ENCODE results near the gene KCNIP4. TPM values are rescaled to one million over a fixed set of nuclear protein-coding genes. Genes with fewer than 3 reads are reported as not detected.

The KCNIP4 gene
- total RNA-seq, 1 donor from 2014 or later: 0.59 TPM

DNA sequence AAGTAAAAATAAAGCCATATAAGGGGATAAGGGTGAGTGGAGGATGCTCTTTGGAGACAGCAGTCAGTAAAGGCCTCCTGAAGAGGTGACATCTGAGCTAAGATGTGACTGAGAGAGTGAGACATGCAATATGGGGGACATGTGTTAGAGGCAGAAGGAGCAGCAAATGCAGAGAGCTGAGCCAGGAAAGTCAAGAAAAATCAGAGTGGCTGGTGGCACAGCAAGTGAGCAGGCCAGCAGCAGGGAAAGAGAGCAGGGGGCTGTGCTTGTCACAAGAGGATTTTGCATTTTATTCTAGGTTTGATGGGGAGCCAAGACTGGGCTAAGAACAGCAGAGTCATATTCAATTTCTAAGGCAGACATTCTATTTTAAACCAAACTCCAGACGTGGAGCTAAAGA lies 394.5 kb downstream of the KCNIP4 start:
- no peak overlapping the region for H3K27ac Mint-ChIP-seq (ENCODE audit: unreplicated experiment)
- no peaks in the 10 kb centered on the region for H3K4me1 Mint-ChIP-seq (ENCODE audit: low read depth, unreplicated experiment)
- no peak overlapping the region for H3K9ac ChIP-seq (ENCODE audit: low read length)
- no peak overlapping the region for H3K4me2 ChIP-seq (ENCODE audit: low read length)
- H3K36me3 Mint-ChIP-seq (ENCODE audit: low read depth, unreplicated experiment): no peaks in the 10 kb centered on the region
- H3K36me3 ChIP-seq (ENCODE audit: insufficient read depth, low read length): no peaks in the 10 kb centered on the region
- H3K27me3 Mint-ChIP-seq (ENCODE audit: low read depth, unreplicated experiment): peaks cover 3% of the 10 kb centered on the region
- no peaks in the 10 kb centered on the region for H3K27me3 ChIP-seq (ENCODE audit: insufficient read depth, low read length)
- FAIRE-seq (no peak), DNase-seq (ENCODE audit: low read depth) (no peak)
- H3K79me2 ChIP-seq (ENCODE audit: insufficient read depth, low read length): no peaks in the 10 kb centered on the region
- no peak for TF ChIP-seq CTCF (IDR thresholded peaks at IDR 0.05; ENCODE audit: insufficient read depth, low read depth, low read length)
- TF ChIP-seq EZH2 (IDR thresholded peaks at IDR 0.05; ENCODE audit: insufficient read depth, low read length): no peak
- H3K27ac ChIP-seq (ENCODE audit: low read depth, low read length): no peak overlapping the region
- no peak overlapping the region for H3K4me3 Mint-ChIP-seq (ENCODE audit: unreplicated experiment)
- H3K4me3 ChIP-seq (ENCODE audit: insufficient read depth, low read depth, low read length): no peak overlapping the region
- no peaks in the 10 kb centered on the region for H3K9me3 Mint-ChIP-seq (ENCODE audit: unreplicated experiment)
- no peak overlapping the region for H2AFZ ChIP-seq (ENCODE audit: low read depth, low read length)
- no peaks in the 10 kb centered on the region for H3K4me1 ChIP-seq (ENCODE audit: insufficient read depth, low read length)
- H4K20me1 ChIP-seq (ENCODE audit: insufficient read depth, low read length): no peaks in the 10 kb centered on the region
- no peaks in the 10 kb centered on the region for H3K9me3 ChIP-seq (ENCODE audit: insufficient read depth, low read depth, low read length)

- no peaks in the 10 kb centered on the region for H3K79me2 ChIP-seq (ENCODE audit: insufficient read depth, low read length)
- no peak overlapping the region for H3K27ac ChIP-seq (ENCODE audit: low read depth, low read length)
- H3K9me3 Mint-ChIP-seq (ENCODE audit: unreplicated experiment): no peaks in the 10 kb centered on the region
- no peaks in the 10 kb centered on the region for H3K9me3 ChIP-seq (ENCODE audit: insufficient read depth, low read depth, low read length)
- H3K4me1 ChIP-seq (ENCODE audit: insufficient read depth, low read length): no peaks in the 10 kb centered on the region
- H2AFZ ChIP-seq (ENCODE audit: low read depth, low read length): no peak overlapping the region
- no peak overlapping the region for H3K4me3 Mint-ChIP-seq (ENCODE audit: unreplicated experiment)
- no peaks in the 10 kb centered on the region for H4K20me1 ChIP-seq (ENCODE audit: insufficient read depth, low read length)
- no peak overlapping the region for H3K9ac ChIP-seq (ENCODE audit: low read length)
- peaks cover 3% of the 10 kb centered on the region for H3K27me3 Mint-ChIP-seq (ENCODE audit: low read depth, unreplicated experiment)
- H3K4me2 ChIP-seq (ENCODE audit: low read length): no peak overlapping the region
- no peak overlapping the region for H3K27ac Mint-ChIP-seq (ENCODE audit: unreplicated experiment)
- no peaks in the 10 kb centered on the region for H3K27me3 ChIP-seq (ENCODE audit: insufficient read depth, low read length)
- TF ChIP-seq CTCF (IDR thresholded peaks at IDR 0.05; ENCODE audit: insufficient read depth, low read depth, low read length) (no peak), EZH2 (IDR thresholded peaks at IDR 0.05; ENCODE audit: insufficient read depth, low read length) (no peak)
- no peaks in the 10 kb centered on the region for H3K36me3 Mint-ChIP-seq (ENCODE audit: low read depth, unreplicated experiment)
- DNase-seq (ENCODE audit: low read depth) (no peak), FAIRE-seq (no peak)
- H3K4me1 Mint-ChIP-seq (ENCODE audit: low read depth, unreplicated experiment): no peaks in the 10 kb centered on the region
- no peaks in the 10 kb centered on the region for H3K36me3 ChIP-seq (ENCODE audit: insufficient read depth, low read length)
- no peak overlapping the region for H3K4me3 ChIP-seq (ENCODE audit: insufficient read depth, low read depth, low read length)
These were observed 396.1 kb downstream of the KCNIP4 start for GRCh38 chr4:21552455-21552854.

DNA sequence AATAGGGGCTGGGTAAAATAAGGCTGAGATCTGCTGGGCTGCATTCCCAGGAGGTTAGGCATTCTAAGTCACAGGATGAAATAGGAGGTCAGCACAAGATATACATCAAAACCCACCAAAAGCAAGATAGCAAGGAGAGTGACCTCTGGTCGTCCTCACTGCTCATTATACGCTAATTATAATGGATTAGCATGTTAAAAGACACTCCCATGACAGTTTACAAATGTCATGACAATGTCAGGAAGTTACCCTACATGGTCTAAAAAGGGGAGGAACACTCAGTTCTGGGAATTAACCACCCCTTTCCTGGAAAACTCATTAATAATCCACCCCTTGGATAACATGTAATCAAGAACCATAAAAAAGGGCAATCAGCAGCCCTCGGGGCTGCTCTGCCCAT lies 403.6 kb downstream of the KCNIP4 start:
- H3K9me3 Mint-ChIP-seq (ENCODE audit: unreplicated experiment): no peaks in the 10 kb centered on the region
- no peaks in the 10 kb centered on the region for H3K4me1 Mint-ChIP-seq (ENCODE audit: low read depth, unreplicated experiment)
- H3K27ac Mint-ChIP-seq (ENCODE audit: unreplicated experiment): no peak overlapping the region
- Histone ChIP-seq H3K9me3 (ENCODE audit: insufficient read depth, low read depth, low read length) (peaks cover 3% of the 10 kb centered on the region), H3K27ac (ENCODE audit: low read depth, low read length) (no peak overlapping the region), H2AFZ (ENCODE audit: low read depth, low read length) (no peak overlapping the region), H3K4me3 (ENCODE audit: insufficient read depth, low read depth, low read length) (no peak overlapping the region), H3K4me2 (ENCODE audit: low read length) (no peak overlapping the region), H3K9ac (ENCODE audit: low read length) (no peak overlapping the region), H3K36me3 (ENCODE audit: insufficient read depth, low read length) (no peaks in the 10 kb centered on the region), H3K4me1 (ENCODE audit: insufficient read depth, low read length) (no peaks in the 10 kb centered on the region), H3K79me2 (ENCODE audit: insufficient read depth, low read length) (no peaks in the 10 kb centered on the region), H3K27me3 (ENCODE audit: insufficient read depth, low read length) (no peaks in the 10 kb centered on the region), H4K20me1 (ENCODE audit: insufficient read depth, low read length) (no peaks in the 10 kb centered on the region)
- no peak overlapping the region for H3K4me3 Mint-ChIP-seq (ENCODE audit: unreplicated experiment)
- peaks cover 2% of the 10 kb centered on the region for H3K27me3 Mint-ChIP-seq (ENCODE audit: low read depth, unreplicated experiment)
- FAIRE-seq: no peak
- TF ChIP-seq EZH2 (IDR thresholded peaks at IDR 0.05; ENCODE audit: insufficient read depth, low read length) (no peak), CTCF (IDR thresholded peaks at IDR 0.05; ENCODE audit: insufficient read depth, low read depth, low read length) (no peak)
- no peaks in the 10 kb centered on the region for H3K36me3 Mint-ChIP-seq (ENCODE audit: low read depth, unreplicated experiment)
- no peak for DNase-seq (ENCODE audit: low read depth)
